Measurements from ENCODE around the gene FCN2.

FCN2 gene

GRCh38 chr9:134863306-134863902 lies 17.2 kb upstream of the FCN2 start (continued):
- TF ChIP-seq PRDM2 (tag by site-specific recombination; IDR thresholded peaks at IDR 0.05; ENCODE audit: borderline replicate concordance) (no peak), ZNF777 (tag by site-specific recombination; IDR thresholded peaks at IDR 0.05; ENCODE audit: borderline replicate concordance) (no peak), EGR2 (tag by site-specific recombination; IDR thresholded peaks at IDR 0.05; ENCODE audit: low read depth) (no peak), ZNF692 (tag by site-specific recombination; IDR thresholded peaks at IDR 0.05) (no peak), PRDM6 (tag by site-specific recombination; IDR thresholded peaks at IDR 0.05) (no peak)

- CTCF ChIA-PET = interaction anchor here (0.6 kb wide), 1 partner anchor 94 kb away, joined by 4 read pairs; no protein-coding TSS in a partner anchor
- Histone ChIP-seq H3K4me1 (ENCODE audit: control insufficient read depth, insufficient read depth, low read length) (no peaks in the 10 kb centered on the region), H3K9me3 (ENCODE audit: control insufficient read depth, insufficient read depth, low read depth, low read length) (no peaks in the 10 kb centered on the region), H3K27ac (ENCODE audit: extremely low read depth, low read depth, low read length) (no peak overlapping the region), H3K4me3 (ENCODE audit: low read depth, low read length) (no peak overlapping the region), H3K36me3 (ENCODE audit: control insufficient read depth in 2 of 2, insufficient read depth in 1 of 2, low read length in 2 of 2) (no peaks in the 10 kb centered on the region)
- TF ChIP-seq HOXA7 (CRISPR knock-in tag; IDR thresholded peaks at IDR 0.05; ENCODE audit: borderline replicate concordance) (no peak), ZNF2 (tag by site-specific recombination; IDR thresholded peaks at IDR 0.05) (no peak), ZBTB21 (tag by site-specific recombination; IDR thresholded peaks at IDR 0.05) (no peak), ZNF654 (tag by site-specific recombination; IDR thresholded peaks at IDR 0.05; ENCODE audit: low read depth) (no peak), KLF10 (tag by site-specific recombination; IDR thresholded peaks at IDR 0.05) (no peak), ZIC2 (tag by site-specific recombination; IDR thresholded peaks at IDR 0.05) (peak; percentile 46)
- POLR2A ChIA-PET = no interaction called here
Measured at GRCh38 chr9:134863941-134864820, 16.4 kb upstream of the FCN2 start.

GRCh38 chr9:134864821-134865190 lies 15.8 kb upstream of the FCN2 start:
- POLR2A ChIA-PET = no interaction called here
- CTCF ChIA-PET = interaction anchor here (0.6 kb wide), 1 partner anchor 93 kb away, joined by 4 read pairs; no protein-coding TSS in a partner anchor
- no peak overlapping the region for H3K4me3 ChIP-seq (ENCODE audit: low read depth, low read length)
- no peak overlapping the region for H3K27ac ChIP-seq (ENCODE audit: extremely low read depth, low read depth, low read length)
- H3K36me3 ChIP-seq (ENCODE audit: control insufficient read depth in 2 of 2, insufficient read depth in 1 of 2, low read length in 2 of 2) = no peaks in the 10 kb centered on the region
- H3K9me3 ChIP-seq (ENCODE audit: control insufficient read depth, insufficient read depth, low read depth, low read length) = no peaks in the 10 kb centered on the region
- H3K4me1 ChIP-seq (ENCODE audit: control insufficient read depth, insufficient read depth, low read length) = no peaks in the 10 kb centered on the region
- TF ChIP-seq ZNF777 (tag by site-specific recombination; IDR thresholded peaks at IDR 0.05; ENCODE audit: borderline replicate concordance) = no peak
- no peak for TF ChIP-seq ZNF19 (tag by site-specific recombination; IDR thresholded peaks at IDR 0.05; ENCODE audit: low read depth)
- no peak for TF ChIP-seq KLF9 (tag by site-specific recombination; IDR thresholded peaks at IDR 0.05; ENCODE audit: low read depth)
- TF ChIP-seq OSR2 (tag by site-specific recombination; IDR thresholded peaks at IDR 0.05) = no peak
- no peak for TF ChIP-seq BCL6B (tag by site-specific recombination; IDR thresholded peaks at IDR 0.05)
- no peak for TF ChIP-seq TCF7L2 (IDR thresholded peaks at IDR 0.05; ENCODE audit: borderline replicate concordance, low read depth, low read length)
- TF ChIP-seq IKZF3 (tag by site-specific recombination; IDR thresholded peaks at IDR 0.05) = no peak
- no peak for TF ChIP-seq ZNF132 (tag by site-specific recombination; IDR thresholded peaks at IDR 0.05; ENCODE audit: borderline replicate concordance)
- TF ChIP-seq ZNF157 (tag by site-specific recombination; IDR thresholded peaks at IDR 0.05) = no peak
- TF ChIP-seq ZNF600 (tag by site-specific recombination; IDR thresholded peaks at IDR 0.05) = no peak
- no peak for TF ChIP-seq KLF1 (tag by site-specific recombination; IDR thresholded peaks at IDR 0.05)
- no peak for TF ChIP-seq MYNN (tag by site-specific recombination; IDR thresholded peaks at IDR 0.05; ENCODE audit: borderline replicate concordance)

All from HEK293 (cell line).